Measurements from ENCODE around the gene KIAA0930. TPM values are rescaled to one million over a fixed set of nuclear protein-coding genes. Genes with fewer than 3 reads are reported as not detected.

Gene KIAA0930
- total RNA-seq, 1 donor from 2014 or later = 49.2 TPM

DNA sequence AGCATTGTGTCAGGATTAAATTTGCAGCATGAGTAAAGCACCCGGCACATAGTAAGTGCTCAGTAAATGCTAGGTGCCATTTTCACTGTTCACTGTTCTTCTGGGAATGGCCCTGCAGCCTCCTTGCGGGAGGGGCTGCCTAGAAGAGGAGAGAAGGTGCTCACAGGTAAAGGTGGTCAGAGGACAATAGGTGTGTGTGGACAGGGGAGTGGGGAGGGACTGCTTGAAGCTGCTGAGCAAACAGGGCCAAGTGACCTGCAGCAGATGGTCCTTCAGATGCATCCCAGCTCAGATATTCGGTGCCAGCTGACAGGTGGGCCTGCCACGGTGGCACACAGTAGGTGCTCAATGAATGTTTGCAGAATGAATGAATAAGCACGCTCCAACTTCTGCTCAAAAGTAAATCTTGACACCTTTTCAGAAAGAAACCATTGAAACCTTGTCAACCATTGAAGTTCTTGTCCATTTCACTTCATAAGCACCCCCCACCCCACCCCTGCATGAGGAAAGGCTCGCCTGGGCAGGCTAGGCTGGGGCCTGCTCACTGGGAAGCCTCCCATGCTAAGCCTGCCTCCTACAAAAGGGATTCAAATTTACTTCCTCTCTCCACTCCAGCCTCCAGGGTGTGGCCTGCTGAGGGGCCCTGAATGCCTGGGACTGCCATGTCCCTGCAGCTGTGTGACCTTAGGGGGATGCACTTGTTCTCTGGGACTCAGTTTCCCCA is 1.6 kb downstream of the KIAA0930 start:
- DNase-seq (ENCODE audit: low read depth) = no peak

DNA sequence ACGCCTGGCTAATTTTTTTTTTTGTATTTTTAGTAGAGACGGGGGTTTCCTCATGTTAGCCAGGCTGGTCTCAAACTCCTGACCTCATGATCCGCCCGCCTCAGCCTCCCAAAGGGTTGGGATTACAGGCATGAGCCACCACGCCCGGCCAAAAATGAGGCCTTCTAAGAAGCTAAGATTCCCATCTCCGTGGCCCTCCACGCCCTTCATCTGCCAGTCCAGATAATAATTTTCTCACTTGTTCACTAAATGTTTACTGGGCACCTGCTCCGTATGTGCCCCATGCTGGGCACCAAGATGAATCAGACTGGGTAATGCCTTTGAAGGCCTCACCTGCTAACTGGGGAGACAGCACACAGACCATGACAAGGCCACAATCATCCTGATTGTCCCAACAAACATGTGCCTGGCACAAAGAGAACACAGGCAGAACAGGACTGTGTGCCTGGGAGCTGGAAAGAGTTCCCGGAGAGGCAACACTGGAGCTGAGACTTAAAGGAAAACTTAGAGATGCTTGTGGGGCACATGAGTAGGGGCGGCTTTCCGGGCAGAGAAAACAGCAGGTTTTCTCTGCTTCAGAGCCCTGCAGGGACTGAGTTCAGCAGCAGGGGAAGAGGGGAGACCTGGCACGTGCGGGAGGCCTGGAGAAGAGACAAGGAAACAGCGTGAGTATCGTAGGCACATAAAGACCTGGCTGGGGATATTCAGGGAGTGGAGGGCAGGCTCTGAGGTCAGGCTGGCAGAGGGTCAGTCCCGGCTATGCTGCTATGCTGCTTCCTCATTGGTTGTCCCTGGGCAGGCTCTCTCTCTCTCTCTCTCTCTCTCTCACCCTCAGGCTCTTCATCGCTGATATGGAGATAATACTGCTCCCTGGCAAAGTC is 2.4 kb downstream of the KIAA0930 start:
- no peak for DNase-seq (ENCODE audit: low read depth)

DNA sequence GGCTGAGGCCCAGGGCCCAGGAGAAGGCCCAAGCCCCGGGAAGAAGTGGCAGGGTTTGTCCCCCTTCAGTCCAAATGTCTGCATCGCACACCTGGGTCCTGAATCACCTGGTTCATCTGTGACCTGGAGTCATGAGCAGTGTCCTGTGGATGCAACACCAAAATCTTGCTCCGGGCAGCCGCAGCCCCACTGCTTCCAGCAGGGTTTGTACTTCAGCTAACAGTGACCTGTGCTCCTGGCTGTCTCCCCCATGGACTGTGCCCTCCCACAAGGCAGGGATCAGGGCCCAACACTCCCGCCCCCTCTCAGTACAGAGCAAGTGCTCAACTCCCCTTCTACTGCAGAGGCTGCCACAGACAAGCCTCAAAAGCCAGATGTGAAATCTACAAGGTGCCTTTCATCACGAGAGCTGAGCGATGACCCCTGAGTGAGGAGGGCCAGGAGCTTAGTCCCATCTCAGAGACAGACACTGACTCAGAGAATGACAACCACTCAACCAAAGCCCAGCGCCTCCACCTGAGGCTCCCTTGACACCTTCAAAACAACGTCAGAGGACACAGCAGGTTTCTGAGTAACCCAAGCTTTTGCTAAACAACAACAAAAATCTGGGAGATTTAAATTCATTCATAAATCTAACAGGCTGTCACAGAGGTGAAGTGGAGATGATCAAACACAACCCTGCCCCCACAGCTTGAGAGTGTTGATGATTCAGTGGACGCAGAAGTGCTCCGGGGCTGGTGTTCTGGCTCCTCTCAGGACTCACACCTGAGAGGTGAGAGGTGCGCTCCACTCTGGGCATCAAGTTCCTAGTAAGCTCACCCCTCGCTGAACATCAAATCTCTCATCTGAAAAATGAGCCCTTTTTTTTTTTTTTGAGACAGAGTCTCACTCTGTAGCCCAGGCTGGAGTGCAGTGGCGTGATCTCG is 3.4 kb downstream of the KIAA0930 start:
- DNase-seq (ENCODE audit: low read depth) = no peak

DNA sequence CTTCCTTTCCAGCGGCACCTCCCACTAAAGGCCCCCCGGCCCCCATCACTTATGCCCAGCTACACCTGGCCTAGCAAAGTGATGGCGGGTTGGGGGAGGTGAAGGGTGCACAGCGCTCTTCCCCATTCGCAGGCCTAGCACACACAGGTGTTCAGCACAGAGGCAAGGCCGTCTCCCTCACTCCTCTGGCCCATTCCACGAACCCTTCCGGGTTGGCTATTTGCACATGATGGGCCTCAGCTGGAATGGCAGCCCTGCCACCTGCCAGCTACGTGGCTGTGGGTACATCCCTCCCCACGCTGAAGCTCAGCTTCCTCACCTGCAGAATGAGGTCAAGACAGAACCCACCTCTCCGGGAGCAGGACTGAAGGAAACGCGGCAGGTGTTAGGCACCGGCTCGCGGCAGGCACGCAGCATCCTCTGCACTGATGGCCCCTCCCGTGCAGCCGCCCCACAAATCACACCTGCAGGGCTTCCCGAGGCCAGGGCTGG is 4.8 kb downstream of the KIAA0930 start:
- no peak for DNase-seq (ENCODE audit: low read depth)

DNA sequence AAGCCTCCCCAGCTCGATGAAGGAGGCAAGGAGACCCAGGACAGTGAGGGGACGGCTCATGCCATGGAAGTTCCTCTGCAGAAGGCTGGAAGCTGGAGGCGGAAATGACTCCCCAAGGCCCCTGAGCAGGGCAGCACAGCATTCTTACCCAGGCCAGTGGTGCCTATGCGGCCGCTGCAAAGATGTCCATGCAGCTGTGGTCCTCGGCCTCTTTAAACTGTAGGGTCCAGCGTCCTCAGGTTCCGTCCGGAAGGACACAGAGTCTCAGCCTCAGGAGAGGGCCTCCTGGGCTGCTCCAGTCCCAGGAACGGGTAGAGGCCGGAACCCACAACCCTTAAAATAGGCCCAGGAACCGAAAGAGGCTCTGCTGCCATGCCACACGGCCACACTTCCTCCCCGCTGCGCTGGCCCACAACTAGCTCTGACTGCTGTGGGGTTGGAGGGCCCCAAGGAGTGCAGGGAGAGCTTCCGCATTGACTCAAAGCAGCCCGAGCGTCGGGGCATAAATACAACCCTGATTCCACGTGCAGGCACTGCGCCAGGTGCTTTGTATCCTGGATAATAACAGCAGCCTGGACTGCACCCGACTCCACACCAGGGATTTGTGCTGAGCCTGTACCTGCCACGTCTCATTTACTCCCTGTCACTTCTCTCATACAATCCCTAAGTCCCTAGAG is 5.5 kb downstream of the KIAA0930 start:
- DNase-seq (ENCODE audit: low read depth) = no peak

DNA sequence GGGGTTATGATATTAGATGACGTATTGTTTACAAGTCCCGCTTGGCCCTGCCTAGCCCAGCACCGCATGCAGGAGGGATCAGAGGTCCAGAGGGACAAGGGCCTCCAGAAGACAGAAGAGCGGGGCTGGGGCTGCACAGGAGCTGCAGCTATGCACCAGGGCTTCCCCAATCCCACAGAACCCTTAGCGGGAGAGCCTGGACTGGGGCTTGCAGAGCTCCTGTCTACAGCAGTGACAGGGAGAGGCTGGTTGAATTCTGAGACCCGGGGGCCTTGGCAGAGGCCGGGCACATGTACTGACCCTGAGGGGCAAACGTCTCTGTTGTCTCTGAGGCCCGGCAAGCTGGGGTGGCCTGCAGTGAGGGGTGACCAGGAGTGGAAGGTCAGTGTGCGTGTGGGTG is 6.9 kb downstream of the KIAA0930 start:
- no peak for DNase-seq (ENCODE audit: low read depth)

DNA sequence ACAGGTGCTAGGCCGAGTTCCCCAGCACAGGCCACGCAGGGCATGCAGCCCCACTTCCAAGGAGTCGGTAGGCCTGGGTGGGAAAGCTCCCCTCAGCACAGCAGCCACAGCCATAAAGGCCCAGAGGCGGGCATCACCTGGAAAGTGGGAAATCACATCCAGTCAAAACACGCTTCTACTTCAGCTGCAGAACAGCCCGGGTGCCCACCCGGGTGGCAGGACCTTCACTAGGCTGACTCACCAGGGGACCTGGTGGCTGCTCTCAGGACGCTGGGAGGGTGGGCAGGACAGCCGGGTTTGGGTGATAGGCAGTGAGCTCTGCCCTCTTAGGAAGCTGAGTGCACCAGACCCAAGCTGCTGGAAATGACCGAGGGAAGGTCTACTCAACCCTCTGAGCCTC is 7.3 kb downstream of the KIAA0930 start:
- DNase-seq (ENCODE audit: low read depth) = no peak

DNA sequence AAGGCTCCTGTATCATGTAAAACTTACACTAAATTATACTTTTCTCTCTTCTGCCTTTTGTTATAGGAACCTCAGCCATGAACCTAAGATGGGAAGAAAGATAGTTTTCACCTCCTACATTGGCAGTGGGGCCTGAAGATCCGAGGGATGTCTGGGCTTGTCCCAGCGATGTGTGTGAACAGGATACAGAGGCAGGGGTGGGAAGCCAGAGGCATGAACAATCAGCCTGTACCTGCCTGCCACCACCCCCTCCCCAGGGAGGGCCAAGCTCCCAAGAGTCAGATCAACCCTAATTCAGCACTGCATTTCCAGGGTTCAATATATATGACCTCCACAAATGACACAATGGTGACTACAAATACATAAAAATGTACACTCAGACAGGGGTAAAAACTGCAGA is 9.4 kb downstream of the KIAA0930 start:
- DNase-seq (ENCODE audit: low read depth) = no peak

DNA sequence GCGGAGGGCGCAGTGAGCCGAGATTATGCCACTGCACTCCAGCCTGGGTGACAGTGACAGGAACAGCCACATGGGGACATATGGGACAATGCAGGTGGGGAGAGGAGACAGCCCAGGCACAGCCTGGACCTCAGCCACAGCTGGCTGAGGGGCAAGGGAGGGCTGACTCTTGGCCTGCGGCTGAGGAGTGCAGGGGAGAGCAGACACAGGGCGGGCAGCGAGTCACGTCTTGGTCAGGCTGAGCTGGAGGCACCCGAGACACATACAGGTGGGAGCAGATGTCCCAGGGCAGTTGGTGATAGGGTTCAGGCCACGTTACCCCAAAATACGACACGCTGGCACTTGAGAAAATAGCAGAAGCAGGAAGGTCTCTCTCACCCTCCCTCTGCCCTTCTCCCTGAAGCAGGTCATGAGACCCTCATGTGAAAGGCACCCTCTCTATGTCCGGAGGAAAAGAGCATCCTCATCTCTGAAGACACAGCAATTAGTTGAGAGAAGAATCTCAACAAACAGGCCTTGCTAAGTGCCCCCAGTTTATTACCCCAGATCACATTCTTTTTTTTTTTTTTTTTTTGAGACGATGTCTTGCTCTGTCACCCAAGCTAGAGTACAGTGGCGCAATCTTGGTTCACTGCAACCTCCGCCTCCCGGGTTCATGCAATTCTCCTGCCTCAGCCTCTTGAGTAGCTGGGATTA is 10.5 kb downstream of the KIAA0930 start:
- no peak for DNase-seq (ENCODE audit: low read depth)

DNA sequence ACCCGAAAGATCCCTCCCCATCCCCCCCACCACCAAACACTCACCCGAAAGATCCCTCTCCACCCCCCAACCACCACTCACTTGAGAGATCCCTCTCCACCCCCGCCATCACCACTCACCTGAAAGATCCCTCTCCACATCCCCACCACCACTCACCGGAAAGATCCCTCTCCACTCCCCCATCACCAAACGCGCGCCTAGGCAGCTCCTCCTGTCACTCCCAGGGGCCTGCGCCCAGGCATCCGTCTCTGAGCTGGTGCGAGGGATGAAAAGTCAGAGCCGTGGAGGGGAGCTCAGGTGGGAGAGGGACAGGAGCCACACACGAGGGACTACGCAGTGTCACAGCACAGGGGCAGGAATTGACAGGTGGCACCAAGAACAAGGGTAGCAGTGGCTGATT is 11.5 kb downstream of the KIAA0930 start:
- no peak for DNase-seq (ENCODE audit: low read depth)

DNA sequence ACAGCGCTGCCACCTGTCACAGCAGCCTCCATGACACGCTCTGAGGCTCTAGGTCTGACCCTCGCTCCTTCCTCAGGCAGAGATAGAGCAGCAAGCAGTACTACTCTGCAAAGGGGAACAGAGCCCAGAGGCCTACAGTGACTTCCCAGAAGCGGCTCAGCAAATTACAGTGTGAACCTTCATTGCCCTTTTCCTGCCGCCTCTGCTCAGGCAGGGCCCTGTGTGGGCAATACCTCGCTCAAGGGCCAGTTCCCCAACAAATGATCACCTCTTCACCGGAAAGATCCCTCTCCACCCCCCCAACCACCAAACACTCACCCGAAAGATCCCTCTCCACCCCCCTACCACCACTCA is 12.3 kb downstream of the KIAA0930 start:
- no peak for DNase-seq (ENCODE audit: low read depth)

DNA sequence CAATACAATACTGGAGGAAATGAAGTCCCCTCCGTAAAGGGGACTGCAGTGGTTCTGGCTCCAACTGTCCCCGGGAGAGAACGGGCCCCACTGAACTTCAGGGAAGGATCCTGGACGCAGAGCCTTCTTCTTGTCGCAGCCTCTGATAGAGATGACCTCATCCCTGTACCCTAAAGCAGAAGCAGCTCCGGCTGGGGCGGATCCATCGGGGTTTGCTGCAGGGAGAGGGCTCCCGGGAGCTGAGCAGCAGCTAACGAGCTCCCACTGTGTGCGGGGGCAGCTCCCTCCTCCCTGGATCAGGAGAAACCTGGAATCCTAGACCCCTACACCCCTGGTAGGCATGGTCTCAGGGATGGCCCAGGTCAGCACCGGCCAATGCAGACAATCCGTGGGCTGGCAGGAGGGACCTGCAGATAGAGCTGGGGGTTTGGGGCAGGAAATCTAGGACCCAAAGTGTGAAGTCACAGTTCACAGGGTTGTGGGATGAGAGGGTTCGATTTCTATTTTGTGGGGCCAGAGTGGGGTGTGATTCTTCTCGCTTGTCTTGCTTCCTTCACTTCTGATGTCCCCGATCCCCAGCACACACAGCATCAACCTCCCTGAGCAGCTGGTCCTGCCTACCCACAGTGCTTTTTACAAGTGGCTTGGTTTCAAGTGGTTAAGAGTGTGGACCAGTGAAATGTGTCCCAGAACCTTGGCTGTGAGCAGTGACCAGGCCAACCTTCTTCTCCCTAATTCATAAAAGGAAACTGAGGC is 12.9 kb downstream of the KIAA0930 start:
- DNase-seq (ENCODE audit: low read depth) = no peak

DNA sequence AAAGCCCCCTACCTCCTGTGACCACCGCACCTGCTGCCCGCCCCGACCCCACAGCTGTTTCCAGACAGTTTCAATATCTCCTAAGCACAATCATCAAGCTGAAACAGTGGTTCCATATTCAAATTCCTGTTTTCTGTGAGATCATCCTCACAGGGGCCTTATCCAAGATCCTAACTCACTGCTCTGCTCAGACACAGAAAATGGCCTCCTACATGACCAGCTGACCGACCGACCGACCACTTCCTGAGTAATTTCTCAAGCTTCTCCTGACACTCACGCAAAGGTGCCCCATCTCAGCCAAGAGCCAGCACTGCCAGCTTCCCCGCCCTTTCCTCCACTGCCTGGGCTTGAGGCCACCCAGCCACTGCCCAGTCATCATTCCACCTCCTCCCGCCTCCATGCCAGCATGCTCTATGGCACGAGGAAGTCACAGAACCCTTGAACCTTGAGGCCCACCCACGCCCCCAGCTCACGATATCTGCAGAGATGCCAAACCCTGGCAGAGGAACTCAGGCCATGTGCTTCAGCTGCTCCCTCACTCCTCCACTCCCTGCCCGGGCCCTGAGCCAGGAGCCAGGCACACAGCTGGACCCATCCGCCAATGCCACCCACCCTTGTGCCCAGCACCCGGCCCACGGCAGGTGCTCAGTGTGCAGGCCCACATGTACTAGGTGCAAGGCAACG is 14.0 kb downstream of the KIAA0930 start:
- peak; percentile 68 for DNase-seq (ENCODE audit: low read depth)

DNA sequence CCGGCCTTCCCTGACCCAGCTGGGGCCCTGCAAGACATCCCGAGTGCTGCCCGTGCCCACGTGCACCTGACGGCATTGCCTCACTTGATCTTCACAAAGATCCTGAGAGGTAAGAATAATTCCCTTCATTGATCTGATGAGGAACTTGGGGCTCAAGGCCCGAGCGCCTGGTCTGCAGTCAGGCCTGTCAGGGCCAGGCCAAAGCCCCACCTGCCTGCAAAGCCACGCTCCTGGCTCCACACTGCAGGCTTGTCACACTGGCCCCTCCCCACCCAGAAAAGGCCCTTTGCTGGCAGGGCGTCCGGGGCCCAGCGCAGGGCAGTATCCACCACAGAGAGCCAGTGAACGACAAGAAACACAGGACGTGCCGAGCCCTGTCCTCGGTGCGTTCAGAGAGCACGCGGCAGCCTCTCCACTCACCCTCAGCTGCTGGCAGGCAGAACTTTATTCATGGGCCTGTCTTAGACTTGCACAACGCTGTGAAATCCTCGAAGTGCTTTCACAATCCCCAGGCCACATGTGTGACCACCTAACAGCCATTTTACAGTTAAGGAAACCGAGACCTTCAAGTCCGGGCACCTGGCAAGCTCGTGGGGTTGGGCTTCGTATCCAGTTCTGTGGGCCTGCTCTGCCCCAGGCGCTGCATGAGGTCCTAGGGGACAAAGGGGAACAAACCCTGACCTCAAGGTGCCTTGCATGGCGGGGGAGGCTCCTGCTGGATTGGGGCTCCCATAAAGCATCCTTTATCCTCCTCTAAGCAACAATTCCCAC is 14.8 kb downstream of the KIAA0930 start:
- DNase-seq (ENCODE audit: low read depth) = no peak

DNA sequence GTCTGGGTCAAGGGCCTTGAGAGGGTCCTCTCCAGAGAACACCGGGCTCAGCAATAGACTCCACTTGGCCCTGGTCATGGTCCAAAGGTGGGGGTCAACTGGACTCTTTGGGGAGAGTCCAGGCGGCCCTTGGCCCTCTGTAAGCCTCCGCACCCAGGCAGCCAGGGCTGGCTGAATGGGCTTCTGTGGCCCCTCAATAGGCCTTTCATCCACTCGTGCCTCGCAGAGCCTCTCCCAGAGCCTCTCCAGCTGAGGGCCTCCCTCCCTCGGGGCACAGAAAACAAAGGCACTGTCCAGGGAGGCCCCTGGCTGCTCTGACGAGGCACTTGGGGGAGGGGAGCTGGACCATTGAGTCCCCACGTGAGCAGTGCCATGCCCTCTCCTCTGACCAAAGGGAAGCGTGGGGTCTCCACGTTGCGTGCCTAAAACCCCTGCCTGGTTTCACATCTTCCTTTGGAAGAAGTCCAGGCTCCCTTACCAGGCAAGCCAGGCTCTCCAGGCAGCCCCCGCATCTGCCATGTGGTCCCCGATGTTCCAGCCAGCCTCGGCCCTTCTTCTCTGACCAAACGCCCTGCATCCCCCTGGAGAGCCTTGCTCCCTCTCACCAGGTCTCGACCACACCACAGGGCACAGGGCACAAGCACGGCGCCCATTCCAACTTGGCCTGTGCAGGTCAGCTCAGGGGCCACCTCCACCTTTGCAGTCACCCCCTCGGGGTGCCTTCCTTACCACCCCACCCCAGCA is 15.5 kb downstream of the KIAA0930 start:
- no peak for DNase-seq (ENCODE audit: low read depth)

DNA sequence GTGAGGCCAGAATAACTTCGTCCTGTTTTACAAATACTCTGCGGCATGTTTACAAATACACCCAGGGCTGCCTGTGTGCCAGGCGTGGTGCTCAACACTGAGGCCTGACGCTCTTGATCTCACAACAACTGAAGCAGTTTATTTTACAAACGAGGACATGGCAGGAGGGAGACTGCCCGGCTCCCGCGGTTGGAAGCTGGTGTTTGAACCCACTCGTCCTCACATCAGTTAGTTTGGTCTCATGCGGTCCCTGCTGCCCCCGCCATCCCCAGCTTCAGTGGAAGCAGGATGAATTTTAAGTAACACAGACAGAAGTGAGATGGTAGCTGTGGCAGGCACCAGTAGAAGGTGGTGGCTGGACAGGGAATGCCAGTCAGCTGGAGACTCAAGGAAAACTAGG is 16.4 kb downstream of the KIAA0930 start:
- no peak for DNase-seq (ENCODE audit: low read depth)
